Sigmoid colon (tissue), 4 donors: ENCODE measurements around the gene PLEKHG4B.

Experiments
- POLR2AphosphoS5 ChIP-seq, 4 donors: sonication (generic); formaldehyde crosslinking; IDR thresholded peaks; one replicate each; pipeline ENCODE4 v1.6.1; 2017; ENCODE audit warnings: antibody characterized with exemption in 4 of 4
- TF ChIP-seq, protein P1 (sequence below), 4 experiments: fragments of 450-650 bp in 3 of 4; fragments of 200-600 bp in 1 of 4; IDR thresholded peaks; one replicate each; pipeline ENCODE4 v1.5.1; 2016 to 2019; ENCODE audit warnings: antibody characterized with exemption in 4 of 4, mild to moderate bottlenecking in 3 of 4, moderate library complexity in 2 of 4

DNA sequence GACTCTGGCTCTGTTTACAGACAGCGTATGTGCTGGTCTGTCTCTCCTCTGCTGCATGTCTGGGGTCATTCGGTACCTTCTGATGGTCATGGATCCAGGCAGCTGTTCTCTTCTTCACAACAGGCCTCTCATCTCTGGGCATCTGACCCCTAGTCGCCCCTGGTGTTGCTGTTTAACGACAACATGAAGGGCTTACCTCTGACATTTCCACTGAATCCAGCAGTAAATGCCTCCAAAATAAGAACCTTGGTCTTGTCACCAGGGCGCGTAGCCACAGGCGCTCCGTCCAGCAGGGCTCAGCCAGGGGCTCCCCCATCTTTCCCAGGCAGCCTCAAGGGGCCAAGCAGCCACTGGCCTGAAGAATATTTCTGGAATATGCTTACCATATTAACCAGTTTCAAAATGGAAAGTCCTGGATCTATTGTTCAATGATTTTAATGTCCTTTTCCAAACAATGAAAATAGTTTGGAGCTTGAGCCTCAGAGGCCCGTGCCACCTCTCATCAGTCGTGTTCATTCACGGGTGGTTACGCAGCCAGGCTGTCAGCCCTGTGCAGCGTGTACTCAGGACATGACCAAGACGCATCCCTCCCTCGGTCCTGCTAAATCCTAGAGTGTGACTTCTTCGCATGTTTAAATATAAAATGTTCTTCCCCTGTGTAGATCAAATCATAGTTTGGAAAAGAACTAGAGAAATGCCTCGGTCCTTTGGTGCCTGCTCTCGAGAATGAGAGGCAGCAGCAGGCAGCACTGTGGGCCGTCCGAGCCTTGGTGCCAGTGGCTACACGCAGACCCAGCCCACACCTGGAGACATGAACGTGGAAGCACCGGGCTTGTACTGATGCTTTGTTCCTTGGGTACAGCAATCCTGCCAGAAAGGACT is 69.2 kb downstream of the PLEKHG4B start:
- TF ChIP-seq, protein P1, sequence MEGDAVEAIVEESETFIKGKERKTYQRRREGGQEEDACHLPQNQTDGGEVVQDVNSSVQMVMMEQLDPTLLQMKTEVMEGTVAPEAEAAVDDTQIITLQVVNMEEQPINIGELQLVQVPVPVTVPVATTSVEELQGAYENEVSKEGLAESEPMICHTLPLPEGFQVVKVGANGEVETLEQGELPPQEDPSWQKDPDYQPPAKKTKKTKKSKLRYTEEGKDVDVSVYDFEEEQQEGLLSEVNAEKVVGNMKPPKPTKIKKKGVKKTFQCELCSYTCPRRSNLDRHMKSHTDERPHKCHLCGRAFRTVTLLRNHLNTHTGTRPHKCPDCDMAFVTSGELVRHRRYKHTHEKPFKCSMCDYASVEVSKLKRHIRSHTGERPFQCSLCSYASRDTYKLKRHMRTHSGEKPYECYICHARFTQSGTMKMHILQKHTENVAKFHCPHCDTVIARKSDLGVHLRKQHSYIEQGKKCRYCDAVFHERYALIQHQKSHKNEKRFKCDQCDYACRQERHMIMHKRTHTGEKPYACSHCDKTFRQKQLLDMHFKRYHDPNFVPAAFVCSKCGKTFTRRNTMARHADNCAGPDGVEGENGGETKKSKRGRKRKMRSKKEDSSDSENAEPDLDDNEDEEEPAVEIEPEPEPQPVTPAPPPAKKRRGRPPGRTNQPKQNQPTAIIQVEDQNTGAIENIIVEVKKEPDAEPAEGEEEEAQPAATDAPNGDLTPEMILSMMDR (IDR thresholded peaks at IDR 0.05) = no peak
- no peak for TF ChIP-seq POLR2AphosphoS5 (IDR thresholded peaks at IDR 0.05)
